ENCODE measurements around the gene BAD. TPM values are rescaled to one million over a fixed set of nuclear protein-coding genes. Genes with fewer than 3 reads are reported as not detected.

Gene BAD
- total and polyA plus RNA-seq, 2 donors (not counting 1 experiment from before 2014, with no cell fraction given): 24.0 to 39.1 TPM

DNA sequence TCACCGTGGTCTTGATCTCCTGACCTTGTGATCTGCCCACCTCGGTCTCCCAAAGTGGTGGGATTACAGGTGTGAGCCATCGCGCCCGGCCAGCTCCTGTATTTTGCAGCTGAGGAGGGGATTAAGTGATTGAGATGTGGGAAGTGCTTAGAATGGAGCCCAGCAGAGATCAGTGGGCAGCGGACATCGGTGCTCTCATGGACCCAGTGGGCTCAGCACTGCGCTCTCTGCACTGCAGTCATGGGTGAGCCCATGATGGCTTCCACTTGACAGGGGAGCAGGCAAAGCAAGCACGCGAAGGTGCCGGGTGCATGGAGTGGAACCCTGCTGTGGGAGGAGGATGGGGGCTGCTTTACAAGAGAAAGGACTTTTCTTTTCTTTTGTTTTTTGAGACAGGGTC is 46.4 kb upstream of the BAD start:
- H3K9me3 ChIP-seq (ENCODE audit: control extremely low read depth in 1 of 3, control insufficient read depth in 2 of 3, insufficient read depth in 1 of 3, low read length in 2 of 3): no peaks in the 10 kb centered on the region
- no peak overlapping the region for H2AFZ ChIP-seq (ENCODE audit: insufficient read depth, low read depth, low read length, poor library complexity, severe bottlenecking)
- H3K4me2 ChIP-seq (replicated peaks; ENCODE audit: low read depth, low read length, poor library complexity, severe bottlenecking): no peak overlapping the region
- H3K4me1 ChIP-seq (ENCODE audit: control insufficient read depth in 2 of 2, insufficient read depth in 2 of 2, low read length in 2 of 2): peaks cover 20 to 32% of the 10 kb centered on the region in 2 donors
- H3K9ac ChIP-seq (ENCODE audit: low read length): no peak overlapping the region
- no peaks in the 10 kb centered on the region for H3K36me3 ChIP-seq (replicated peaks in 1 of 2; ENCODE audit: control extremely low read depth in 1 of 2, control insufficient read depth in 1 of 2, extremely low read depth in 1 of 2, insufficient read depth in 2 of 2, low read length in 1 of 2)
- DNase-seq: no peak
- no peaks in the 10 kb centered on the region for H4K20me1 ChIP-seq (ENCODE audit: control insufficient read depth, insufficient read depth, low read length, poor library complexity, severe bottlenecking)
- no peak overlapping the region for H3K27ac ChIP-seq (ENCODE audit: low read length in 2 of 2)
- WGBS (ENCODE audit: insufficient coverage): 99% methylated on average over 11 of the region's 11 CpGs
- ChIA-PET POLR2A (interaction anchor here (0.7 to 1.9 kb wide), 3 partner anchors 10 to 119 kb away, joined by 8 to 16 read pairs (median 8); partner anchors contain the start of genes CCDC88B, PRDX5 and TRMT112), CTCF (interaction anchor here (0.9 to 5.2 kb wide), 8 partner anchors 10 to 127 kb away, joined by 3 to 47 read pairs (median 11); partner anchors contain the start of genes CATSPERZ, CCDC88B, ESRRA and PRDX5)
- Mint-ChIP-seq H3K4me3 (no peak overlapping the region), H3K27me3 (no peaks in the 10 kb centered on the region), H3K9me3 (ENCODE audit: insufficient read depth) (no peaks in the 10 kb centered on the region), H3K27ac (no peak overlapping the region), H3K4me1 (peaks cover 27% of the 10 kb centered on the region)
- H3K27me3 ChIP-seq (replicated peaks in 1 of 4; ENCODE audit: control extremely low read depth in 1 of 4, control insufficient read depth in 3 of 4, insufficient read depth in 4 of 4, low read length in 3 of 4): no peaks in the 10 kb centered on the region
- ATAC-seq (ENCODE audit: low read depth): no peak
- intact Hi-C loops (cut with micrococcal nuclease): no loop called here
- TF ChIP-seq EZH2 (IDR thresholded peaks at IDR 0.05; ENCODE audit: borderline replicate concordance, insufficient read depth, low read depth, low read length, poor library complexity, severe bottlenecking): no peak
- TF ChIP-seq CTCF (IDR thresholded peaks at IDR 0.05): no peak
- H3K79me2 ChIP-seq (ENCODE audit: control insufficient read depth, insufficient read depth, low read length): peaks cover 6% of the 10 kb centered on the region
- no peak overlapping the region for H3K4me3 ChIP-seq (ENCODE audit: control extremely low read depth in 1 of 5, extremely low read depth in 1 of 5, insufficient read depth in 1 of 5, low read depth in 2 of 5, low read length in 4 of 5)

DNA sequence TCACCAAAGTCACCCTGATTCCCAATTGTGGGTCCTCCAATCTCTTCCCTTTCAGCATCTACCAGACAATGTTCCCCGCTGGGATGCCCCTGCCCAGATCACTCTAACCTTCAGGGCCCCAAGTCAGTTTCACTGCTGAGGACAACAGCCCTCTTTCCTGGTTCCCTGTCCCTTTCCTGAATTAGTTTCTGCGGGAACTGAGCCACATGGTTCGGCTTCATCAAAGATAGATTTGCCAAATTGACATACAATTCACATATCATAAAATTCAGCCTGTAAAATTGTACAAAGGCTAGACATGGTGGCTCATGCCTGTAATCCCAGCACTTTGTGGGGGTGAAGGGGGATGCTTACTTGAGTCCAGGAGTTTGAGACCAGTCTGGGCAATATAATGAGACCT is 43.5 kb upstream of the BAD start:
- H3K27me3 ChIP-seq (replicated peaks in 1 of 4; ENCODE audit: control extremely low read depth in 1 of 4, control insufficient read depth in 3 of 4, insufficient read depth in 4 of 4, low read length in 3 of 4): no peaks in the 10 kb centered on the region
- H3K79me2 ChIP-seq (ENCODE audit: control insufficient read depth, insufficient read depth, low read length): peaks cover 6% of the 10 kb centered on the region
- 90% methylated on average over 1 of the region's 3 CpGs for WGBS (ENCODE audit: insufficient coverage)
- ATAC-seq (ENCODE audit: low read depth): no peak
- H3K4me1 Mint-ChIP-seq: peaks cover 12% of the 10 kb centered on the region
- intact Hi-C loops (cut with micrococcal nuclease): no loop called here
- no peak overlapping the region for H2AFZ ChIP-seq (ENCODE audit: insufficient read depth, low read depth, low read length, poor library complexity, severe bottlenecking)
- POLR2A ChIA-PET: no interaction called here
- TF ChIP-seq EZH2 (IDR thresholded peaks at IDR 0.05; ENCODE audit: borderline replicate concordance, insufficient read depth, low read depth, low read length, poor library complexity, severe bottlenecking) (no peak), CTCF (IDR thresholded peaks at IDR 0.05) (no peak)
- no peak overlapping the region for H3K9ac ChIP-seq (ENCODE audit: low read length)
- H3K36me3 ChIP-seq (replicated peaks in 1 of 2; ENCODE audit: control extremely low read depth in 1 of 2, control insufficient read depth in 1 of 2, extremely low read depth in 1 of 2, insufficient read depth in 2 of 2, low read length in 1 of 2): no peaks in the 10 kb centered on the region
- no peak overlapping the region for H3K27ac Mint-ChIP-seq
- DNase-seq: no peak
- no peaks in the 10 kb centered on the region for H3K9me3 Mint-ChIP-seq (ENCODE audit: insufficient read depth)
- no peaks in the 10 kb centered on the region for H3K9me3 ChIP-seq (ENCODE audit: control extremely low read depth in 1 of 3, control insufficient read depth in 2 of 3, insufficient read depth in 1 of 3, low read length in 2 of 3)
- H3K4me3 ChIP-seq (ENCODE audit: control extremely low read depth in 1 of 5, extremely low read depth in 1 of 5, insufficient read depth in 1 of 5, low read depth in 2 of 5, low read length in 4 of 5): no peak overlapping the region
- H3K4me3 Mint-ChIP-seq: no peak overlapping the region
- H3K27me3 Mint-ChIP-seq: no peaks in the 10 kb centered on the region
- no peak overlapping the region for H3K4me2 ChIP-seq (replicated peaks; ENCODE audit: low read depth, low read length, poor library complexity, severe bottlenecking)
- no peaks in the 10 kb centered on the region for H4K20me1 ChIP-seq (ENCODE audit: control insufficient read depth, insufficient read depth, low read length, poor library complexity, severe bottlenecking)
- H3K27ac ChIP-seq (ENCODE audit: low read length in 2 of 2): no peak overlapping the region
- peaks cover 11 to 16% of the 10 kb centered on the region in 2 donors for H3K4me1 ChIP-seq (ENCODE audit: control insufficient read depth in 2 of 2, insufficient read depth in 2 of 2, low read length in 2 of 2)
- CTCF ChIA-PET: interaction anchor here (0.6 to 1.1 kb wide), 3 partner anchors 10 to 42 kb away, joined by 3 to 5 read pairs (median 4); partner anchors contain the start of genes GPR137, PRDX5 and TRMT112

All from B cell (primary cell).